Breast epithelium (tissue), 3 donors: ENCODE data around the gene CEP112.

Experiments used
- CTCF ChIP-seq, 3 donors: fragments of 450-650 bp; IDR thresholded peaks; one replicate each; pipeline ENCODE4 v1.5.1; 2016 to 2017; ENCODE audit warnings: antibody characterized with exemption in 3 of 3, mild to moderate bottlenecking in 3 of 3, moderate library complexity in 3 of 3
- POLR2A ChIP-seq: fragments of 450-650 bp; IDR thresholded peaks from one replicate; pipeline ENCODE4 v1.6.1; 2016; ENCODE audit warnings: antibody characterized with exemption, mild to moderate bottlenecking, moderate library complexity

- no peak for TF ChIP-seq POLR2A
- TF ChIP-seq CTCF (IDR thresholded peaks at IDR 0.05) = no peak
Observed at GRCh38 chr17:66167189-66167815, 24.6 kb downstream of the CEP112 start.
